ENCODE data around the gene RAB12.

DNA sequence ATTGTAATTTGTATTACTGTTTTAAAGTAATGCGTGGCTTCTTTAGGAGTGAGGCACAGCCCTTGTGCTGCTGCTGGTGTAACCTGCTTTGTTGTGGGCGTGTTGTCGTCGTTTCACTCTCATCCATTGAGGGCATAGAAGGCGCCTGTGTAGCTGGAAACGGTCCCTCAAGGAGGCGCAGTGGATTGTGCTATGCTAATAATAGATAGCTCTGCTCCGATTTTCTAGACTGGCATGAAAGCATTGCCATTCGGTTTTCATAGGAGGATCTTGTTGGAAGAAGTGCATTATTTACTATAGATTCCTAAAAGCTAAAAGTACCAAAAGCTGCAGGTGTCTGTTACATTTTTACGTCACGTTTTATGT lies 17.9 kb downstream of the RAB12 start:
- TF ChIP-seq REST (IDR thresholded peaks at IDR 0.05; ENCODE audit: insufficient read depth in 1 of 2, low read depth in 2 of 2, low read length in 2 of 2) (no peak), SIN3A (IDR thresholded peaks at IDR 0.05; ENCODE audit: borderline replicate concordance, insufficient read depth, low read length) (no peak)

Measured in PFSK-1 (cell line).